ENCODE data around the gene TCFL5. TPM values are rescaled to one million over a fixed set of nuclear protein-coding genes. Genes with fewer than 3 reads are reported as not detected.

TCFL5 gene
- total RNA-seq, 1 donor from 2014 or later: 1.1 TPM

DNA sequence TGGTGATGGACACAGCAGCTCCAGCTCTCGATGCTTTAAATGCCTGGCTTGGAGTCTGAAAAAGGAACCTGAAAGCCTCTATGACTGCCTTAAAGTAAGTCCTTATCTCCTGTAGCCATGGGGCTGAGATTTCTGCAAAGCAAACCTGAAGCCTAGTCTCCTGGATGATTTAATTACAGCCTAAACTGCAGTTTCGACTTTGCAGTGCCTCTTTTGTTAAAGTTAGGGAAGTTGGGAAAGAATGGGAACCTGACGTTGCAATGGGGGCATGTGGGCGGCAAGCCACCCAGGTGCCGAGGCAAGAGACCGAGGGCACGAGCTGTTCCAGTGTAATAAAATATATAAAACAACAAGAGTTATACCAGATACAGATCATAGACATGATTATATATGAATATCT is 11.7 kb upstream of the TCFL5 start:
- Histone ChIP-seq H3K27ac (no peak overlapping the region), H3K27me3 (no peaks in the 10 kb centered on the region), H3K4me1 (peaks cover 9 to 14% of the 10 kb centered on the region in 2 donors), H3K36me3 (no peaks in the 10 kb centered on the region), H3K9me3 (no peaks in the 10 kb centered on the region), H3K4me3 (no peak overlapping the region)
- no peak for DNase-seq (ENCODE audit: low spot score in 2 of 2)
- TF ChIP-seq, protein P1, sequence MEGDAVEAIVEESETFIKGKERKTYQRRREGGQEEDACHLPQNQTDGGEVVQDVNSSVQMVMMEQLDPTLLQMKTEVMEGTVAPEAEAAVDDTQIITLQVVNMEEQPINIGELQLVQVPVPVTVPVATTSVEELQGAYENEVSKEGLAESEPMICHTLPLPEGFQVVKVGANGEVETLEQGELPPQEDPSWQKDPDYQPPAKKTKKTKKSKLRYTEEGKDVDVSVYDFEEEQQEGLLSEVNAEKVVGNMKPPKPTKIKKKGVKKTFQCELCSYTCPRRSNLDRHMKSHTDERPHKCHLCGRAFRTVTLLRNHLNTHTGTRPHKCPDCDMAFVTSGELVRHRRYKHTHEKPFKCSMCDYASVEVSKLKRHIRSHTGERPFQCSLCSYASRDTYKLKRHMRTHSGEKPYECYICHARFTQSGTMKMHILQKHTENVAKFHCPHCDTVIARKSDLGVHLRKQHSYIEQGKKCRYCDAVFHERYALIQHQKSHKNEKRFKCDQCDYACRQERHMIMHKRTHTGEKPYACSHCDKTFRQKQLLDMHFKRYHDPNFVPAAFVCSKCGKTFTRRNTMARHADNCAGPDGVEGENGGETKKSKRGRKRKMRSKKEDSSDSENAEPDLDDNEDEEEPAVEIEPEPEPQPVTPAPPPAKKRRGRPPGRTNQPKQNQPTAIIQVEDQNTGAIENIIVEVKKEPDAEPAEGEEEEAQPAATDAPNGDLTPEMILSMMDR (IDR thresholded peaks at IDR 0.05): no peak
- intact Hi-C loops (cut with DNase I): loop anchor here (1.0 kb wide), 1 partner anchor 136 kb away; no protein-coding TSS in a partner anchor

DNA sequence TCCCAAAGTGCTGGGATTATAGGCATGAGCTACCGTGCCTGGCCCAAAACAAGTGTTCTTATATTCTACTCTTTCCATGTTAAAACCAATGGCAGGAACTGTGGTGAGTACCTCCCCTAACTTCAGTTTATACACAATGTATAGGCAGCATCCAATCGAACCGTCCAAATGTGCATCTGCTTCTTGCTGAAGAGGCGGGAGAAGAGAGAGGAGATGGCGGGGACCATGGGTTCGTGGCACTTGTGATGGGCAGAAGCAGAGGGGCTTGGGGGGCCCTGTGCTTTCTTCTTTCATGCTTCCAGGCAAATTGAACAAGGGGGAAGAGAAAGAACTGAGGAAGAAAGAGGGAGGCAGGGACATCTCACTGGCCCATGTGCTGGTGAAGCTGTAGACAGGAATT is 11.2 kb upstream of the TCFL5 start:
- Histone ChIP-seq H3K27ac (no peak overlapping the region), H3K4me3 (no peak overlapping the region), H3K36me3 (no peaks in the 10 kb centered on the region), H3K27me3 (no peaks in the 10 kb centered on the region), H3K4me1 (peaks cover 9 to 14% of the 10 kb centered on the region in 2 donors), H3K9me3 (no peaks in the 10 kb centered on the region)
- TF ChIP-seq, protein P1 (IDR thresholded peaks at IDR 0.05): no peak
- intact Hi-C loops (cut with DNase I): loop anchor here (1.0 kb wide), 1 partner anchor 136 kb away; no protein-coding TSS in a partner anchor
- no peak for DNase-seq (ENCODE audit: low spot score in 2 of 2)

DNA sequence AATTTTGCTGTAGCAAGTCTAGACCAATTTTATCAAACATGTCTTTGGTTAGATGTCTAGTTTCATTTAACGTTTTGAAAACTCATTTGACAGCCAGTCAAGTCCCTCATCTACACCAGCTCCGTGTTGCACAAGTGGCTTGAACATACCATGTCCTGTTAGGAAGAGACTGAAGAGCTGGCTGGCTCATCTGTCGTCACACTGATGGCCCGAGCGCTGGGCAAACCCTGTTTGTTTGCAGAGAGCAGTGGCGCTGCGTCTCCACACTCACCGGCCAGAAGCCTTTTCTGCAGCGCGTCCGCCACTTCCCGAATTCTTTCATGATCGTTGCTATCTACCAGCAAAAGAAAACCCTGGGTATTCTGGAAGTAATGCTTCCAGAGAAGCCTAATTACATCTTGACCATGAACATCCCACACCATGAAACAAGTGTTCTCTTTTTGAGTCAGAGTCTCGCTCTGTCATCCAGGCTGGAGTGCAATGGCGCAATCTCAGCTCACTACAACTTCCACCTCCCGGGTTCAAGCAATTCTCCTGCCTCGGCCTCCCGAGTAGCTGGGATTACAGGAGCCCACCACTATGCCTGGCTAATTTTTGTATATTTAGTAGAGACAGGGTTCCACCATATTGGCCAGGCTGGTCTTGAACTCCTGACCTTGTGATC is 10.7 kb upstream of the TCFL5 start:
- Histone ChIP-seq H3K9me3 (no peaks in the 10 kb centered on the region), H3K27me3 (no peaks in the 10 kb centered on the region), H3K4me1 (peaks cover 7 to 13% of the 10 kb centered on the region in 2 donors), H3K27ac (no peak overlapping the region), H3K4me3 (no peak overlapping the region), H3K36me3 (no peaks in the 10 kb centered on the region)
- TF ChIP-seq, protein P1 (IDR thresholded peaks at IDR 0.05): no peak
- DNase-seq (ENCODE audit: low spot score in 2 of 2): no peak
- intact Hi-C loops (cut with DNase I): no loop called here

DNA sequence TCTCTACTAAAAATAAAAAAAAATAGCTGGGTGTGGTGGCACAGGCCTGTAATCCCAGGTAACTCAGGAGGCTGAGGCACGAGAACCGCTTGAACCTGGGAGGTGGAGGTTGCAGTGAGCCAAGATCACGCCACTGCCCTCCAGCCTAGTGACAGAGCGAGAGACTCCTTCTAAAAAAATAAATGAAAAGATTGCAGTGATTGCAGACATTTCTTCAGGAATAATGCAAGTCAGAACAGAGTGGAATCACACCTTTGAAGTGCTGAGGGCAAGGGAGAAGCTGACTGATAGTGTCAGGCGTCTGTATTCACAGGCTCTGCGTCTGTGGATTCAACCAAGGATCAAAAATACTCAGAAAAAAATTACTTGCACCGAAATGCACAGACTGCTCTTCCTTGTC is 2.6 kb upstream of the TCFL5 start:
- H3K4me1 ChIP-seq: peaks cover 4 to 7% of the 10 kb centered on the region in 2 donors
- no peak overlapping the region for H3K4me3 ChIP-seq
- intact Hi-C loops (cut with DNase I): loop anchor here (5.0 kb wide), 4 partner anchors 72 to 797 kb away; partner anchors contain the start of genes GID8, TAF4 and YTHDF1
- TF ChIP-seq, protein P1 (IDR thresholded peaks at IDR 0.05): no peak
- no peaks in the 10 kb centered on the region for H3K27me3 ChIP-seq
- no peak for DNase-seq (ENCODE audit: low spot score in 2 of 2)
- no peaks in the 10 kb centered on the region for H3K9me3 ChIP-seq
- H3K27ac ChIP-seq: no peak overlapping the region
- H3K36me3 ChIP-seq: no peaks in the 10 kb centered on the region

DNA sequence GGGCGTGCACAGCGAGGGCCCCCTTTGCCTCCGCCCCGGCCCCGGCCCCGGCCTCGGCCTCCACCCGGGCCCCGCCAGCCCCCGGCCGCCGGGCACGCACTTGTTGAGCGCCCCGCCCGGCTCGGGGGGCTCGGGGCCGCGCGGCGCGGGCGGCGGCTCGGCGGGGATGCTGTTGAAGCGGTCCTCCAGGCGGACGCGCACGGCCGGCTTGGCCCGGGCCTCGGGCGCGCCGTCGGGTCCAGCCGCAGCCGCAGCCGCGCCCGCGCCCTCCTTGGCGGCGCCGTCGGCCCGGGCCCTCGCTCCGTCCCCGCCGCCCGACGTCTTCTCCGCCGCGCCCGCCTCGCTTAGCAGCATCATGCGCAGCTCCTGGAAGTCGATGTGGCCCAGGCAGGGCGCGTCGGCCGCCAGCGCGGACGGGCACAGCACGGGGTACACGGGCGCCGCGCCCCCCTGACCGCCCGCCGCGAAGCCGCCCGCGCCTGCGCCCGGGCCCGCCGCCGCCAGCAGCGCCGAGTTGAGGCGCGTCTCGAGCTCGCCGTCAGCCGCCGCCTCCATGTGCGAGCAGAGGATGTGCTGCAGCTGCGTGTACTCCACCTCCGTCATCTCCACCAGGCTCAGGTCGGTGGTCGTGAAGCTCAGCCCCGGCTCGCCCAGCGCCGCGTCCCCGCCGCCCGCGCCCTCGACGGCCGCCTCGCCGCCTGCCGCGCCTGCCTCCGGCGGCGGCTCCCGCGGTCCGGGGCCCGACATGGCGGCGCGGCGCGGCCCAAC is 514 bp downstream of the TCFL5 start:
- DNase-seq (ENCODE audit: low spot score in 2 of 2): no peak
- Histone ChIP-seq H3K9me3 (no peaks in the 10 kb centered on the region), H3K36me3 (peaks cover 0 to 8% of the 10 kb centered on the region in 2 donors), H3K27ac (no peak overlapping the region), H3K4me3 (peak overlapping the region; percentile 57 to 69), H3K27me3 (no peaks in the 10 kb centered on the region), H3K4me1 (peaks cover 4 to 7% of the 10 kb centered on the region in 2 donors)
- intact Hi-C loops (cut with DNase I): loop anchor here (2.0 to 5.0 kb wide), 5 partner anchors 34 to 794 kb away; partner anchors contain the start of genes GID8, TAF4 and YTHDF1
- TF ChIP-seq, protein P1 (IDR thresholded peaks at IDR 0.05): no peak
